Measurements from ENCODE around the gene NOSTRIN.
A peak's percentile ranks its signal among the peaks of the same experiment; 100 is the strongest.

The NOSTRIN gene

GRCh38 chr2:168758970-168759820 is 43.2 kb upstream of the NOSTRIN start:
- H3F3A ChIP-seq (ENCODE audit: insufficient read depth), result no peaks in the 10 kb centered on the region
- H3K79me2 ChIP-seq (ENCODE audit: insufficient read depth, low read length), result no peaks in the 10 kb centered on the region
- H3K9me2 ChIP-seq (replicated peaks; ENCODE audit: insufficient read depth, low read length), result no peaks in the 10 kb centered on the region
- TF ChIP-seq CTCF (IDR thresholded peaks at IDR 0.05; ENCODE audit: insufficient read depth, low read length, poor library complexity, severe bottlenecking) (peak; percentile 24), EZH2phosphoT487 (conservative IDR thresholded peaks at IDR 0.05; ENCODE audit: low read length) (no peak)
- no peaks in the 10 kb centered on the region for H4K20me1 ChIP-seq (ENCODE audit: low read depth, low read length)
- H3K36me3 ChIP-seq (ENCODE audit: low read length), result no peaks in the 10 kb centered on the region
- H3K9me3 ChIP-seq (ENCODE audit: insufficient read depth, low read length), result no peaks in the 10 kb centered on the region
- H3K4me2 ChIP-seq (ENCODE audit: low read depth, low read length, poor library complexity, severe bottlenecking), result no peak overlapping the region
- no peak overlapping the region for H3K4me3 ChIP-seq (ENCODE audit: insufficient read depth, low read length, poor library complexity, severe bottlenecking)
- no peak overlapping the region for H3K27ac ChIP-seq (ENCODE audit: low read depth, low read length)
- H3K9ac ChIP-seq (ENCODE audit: low read length), result no peak overlapping the region
- H2AFZ ChIP-seq (ENCODE audit: low read depth, low read length, severe bottlenecking), result no peak overlapping the region
- H3K27me3 ChIP-seq (ENCODE audit: low read length), result no peaks in the 10 kb centered on the region

- Histone ChIP-seq H3K79me2 (ENCODE audit: insufficient read depth, low read length) (no peaks in the 10 kb centered on the region), H4K20me1 (ENCODE audit: low read depth, low read length) (no peaks in the 10 kb centered on the region), H3K36me3 (ENCODE audit: low read length) (no peaks in the 10 kb centered on the region), H3F3A (ENCODE audit: insufficient read depth) (no peaks in the 10 kb centered on the region), H3K4me3 (ENCODE audit: insufficient read depth, low read length, poor library complexity, severe bottlenecking) (no peak overlapping the region), H3K9ac (ENCODE audit: low read length) (no peak overlapping the region), H3K27ac (ENCODE audit: low read depth, low read length) (no peak overlapping the region), H3K9me2 (replicated peaks; ENCODE audit: insufficient read depth, low read length) (no peaks in the 10 kb centered on the region), H3K9me3 (ENCODE audit: insufficient read depth, low read length) (no peaks in the 10 kb centered on the region), H3K27me3 (ENCODE audit: low read length) (no peaks in the 10 kb centered on the region), H3K4me2 (ENCODE audit: low read depth, low read length, poor library complexity, severe bottlenecking) (no peak overlapping the region), H2AFZ (ENCODE audit: low read depth, low read length, severe bottlenecking) (no peak overlapping the region)
- TF ChIP-seq EZH2phosphoT487 (conservative IDR thresholded peaks at IDR 0.05; ENCODE audit: low read length) (no peak), CTCF (IDR thresholded peaks at IDR 0.05; ENCODE audit: insufficient read depth, low read length, poor library complexity, severe bottlenecking) (no peak)
These were observed 37.0 kb upstream of the NOSTRIN start for GRCh38 chr2:168765401-168765800.

GRCh38 chr2:168766600-168766999 is 35.8 kb upstream of the NOSTRIN start:
- Histone ChIP-seq H3F3A (ENCODE audit: insufficient read depth) (no peaks in the 10 kb centered on the region), H3K27me3 (ENCODE audit: low read length) (no peaks in the 10 kb centered on the region), H3K79me2 (ENCODE audit: insufficient read depth, low read length) (no peaks in the 10 kb centered on the region), H3K9ac (ENCODE audit: low read length) (no peak overlapping the region), H3K9me2 (replicated peaks; ENCODE audit: insufficient read depth, low read length) (no peaks in the 10 kb centered on the region), H2AFZ (ENCODE audit: low read depth, low read length, severe bottlenecking) (no peak overlapping the region), H3K36me3 (ENCODE audit: low read length) (no peaks in the 10 kb centered on the region), H3K4me3 (ENCODE audit: insufficient read depth, low read length, poor library complexity, severe bottlenecking) (no peak overlapping the region), H3K4me2 (ENCODE audit: low read depth, low read length, poor library complexity, severe bottlenecking) (no peak overlapping the region), H4K20me1 (ENCODE audit: low read depth, low read length) (no peaks in the 10 kb centered on the region), H3K27ac (ENCODE audit: low read depth, low read length) (no peak overlapping the region), H3K9me3 (ENCODE audit: insufficient read depth, low read length) (no peaks in the 10 kb centered on the region)
- TF ChIP-seq EZH2phosphoT487 (conservative IDR thresholded peaks at IDR 0.05; ENCODE audit: low read length) (no peak), CTCF (IDR thresholded peaks at IDR 0.05; ENCODE audit: insufficient read depth, low read length, poor library complexity, severe bottlenecking) (no peak)

Data from SU-DHL-6 (cell line).